Measurements from ENCODE around the gene PARVA. TPM values are rescaled to one million over a fixed set of nuclear protein-coding genes. Genes with fewer than 3 reads are reported as not detected.

The PARVA gene
- total and polyA plus RNA-seq, 3 donors from 2014 or later, result 18.7 to 23.7 (median 23.6) TPM

DNA sequence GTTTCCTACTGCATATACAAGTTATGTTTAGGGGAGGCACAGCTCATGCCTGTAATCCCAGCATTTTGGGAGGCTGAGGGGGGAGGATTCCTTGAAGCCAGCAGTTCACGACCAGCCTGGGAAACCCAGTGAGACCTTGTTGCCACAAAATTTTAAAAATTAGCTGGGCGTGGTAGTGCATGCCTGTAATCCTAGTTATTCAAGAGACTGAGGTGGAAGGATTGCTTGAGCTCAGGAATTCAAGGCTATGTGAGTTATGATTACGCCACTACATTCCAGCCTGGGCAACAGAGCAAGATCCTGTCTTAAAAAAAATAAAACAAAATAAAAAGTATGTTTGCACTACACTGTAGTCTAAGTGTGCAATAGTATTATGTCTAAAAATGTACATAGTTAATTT is 188.0 kb downstream of the PARVA start:
- TF ChIP-seq POLR2A (IDR thresholded peaks at IDR 0.05), result no peak
- TF ChIP-seq, protein P1, sequence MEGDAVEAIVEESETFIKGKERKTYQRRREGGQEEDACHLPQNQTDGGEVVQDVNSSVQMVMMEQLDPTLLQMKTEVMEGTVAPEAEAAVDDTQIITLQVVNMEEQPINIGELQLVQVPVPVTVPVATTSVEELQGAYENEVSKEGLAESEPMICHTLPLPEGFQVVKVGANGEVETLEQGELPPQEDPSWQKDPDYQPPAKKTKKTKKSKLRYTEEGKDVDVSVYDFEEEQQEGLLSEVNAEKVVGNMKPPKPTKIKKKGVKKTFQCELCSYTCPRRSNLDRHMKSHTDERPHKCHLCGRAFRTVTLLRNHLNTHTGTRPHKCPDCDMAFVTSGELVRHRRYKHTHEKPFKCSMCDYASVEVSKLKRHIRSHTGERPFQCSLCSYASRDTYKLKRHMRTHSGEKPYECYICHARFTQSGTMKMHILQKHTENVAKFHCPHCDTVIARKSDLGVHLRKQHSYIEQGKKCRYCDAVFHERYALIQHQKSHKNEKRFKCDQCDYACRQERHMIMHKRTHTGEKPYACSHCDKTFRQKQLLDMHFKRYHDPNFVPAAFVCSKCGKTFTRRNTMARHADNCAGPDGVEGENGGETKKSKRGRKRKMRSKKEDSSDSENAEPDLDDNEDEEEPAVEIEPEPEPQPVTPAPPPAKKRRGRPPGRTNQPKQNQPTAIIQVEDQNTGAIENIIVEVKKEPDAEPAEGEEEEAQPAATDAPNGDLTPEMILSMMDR (IDR thresholded peaks at IDR 0.05), result no peak
- DNase-seq, result no peak
- Histone ChIP-seq H3K4me1 (no peaks in the 10 kb centered on the region), H3K4me3 (no peak overlapping the region), H3K9me3 (no peaks in the 10 kb centered on the region), H3K27ac (no peak overlapping the region), H3K36me3 (ENCODE audit: low read depth, missing control alignments) (no peaks in the 10 kb centered on the region), H3K27me3 (no peaks in the 10 kb centered on the region)
- intact Hi-C loops (cut with DNase I; ENCODE audit: low total_unique reads), result no loop called here
- 77 to 78% methylated on average over 3 of the region's 3 CpGs for WGBS, 2 donors

DNA sequence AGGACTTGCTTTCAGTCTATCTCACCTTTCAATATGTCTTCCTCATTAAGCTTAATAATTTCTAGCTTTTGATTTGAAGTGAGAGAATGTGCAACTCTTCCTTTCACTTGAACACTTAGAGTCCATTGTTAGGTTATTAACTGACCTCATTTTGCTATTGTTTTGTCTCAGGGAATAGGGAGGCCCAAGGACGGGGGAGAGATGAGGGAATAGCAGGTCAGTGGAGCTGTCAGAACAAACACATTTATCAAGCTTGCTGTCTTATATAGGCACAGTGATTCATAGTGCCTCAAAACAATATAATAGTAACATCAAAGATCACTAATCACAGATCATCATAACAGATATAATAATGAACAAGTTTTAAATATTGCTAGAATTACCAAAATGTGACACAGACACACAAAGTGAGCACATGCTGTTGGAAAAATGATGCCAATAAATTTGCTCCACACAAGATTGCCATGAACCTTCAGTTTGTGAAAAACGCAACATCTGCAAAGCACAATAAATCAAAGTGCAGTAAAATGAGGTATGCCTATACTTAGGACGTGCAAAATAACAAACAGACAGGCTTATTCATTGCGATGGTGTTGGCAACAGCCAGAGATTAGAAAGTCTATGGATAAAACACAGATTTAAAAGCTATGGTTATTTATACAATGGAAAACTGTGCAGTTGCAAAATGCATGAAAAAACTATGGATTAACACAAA is 190.5 kb downstream of the PARVA start:
- H3K36me3 ChIP-seq (ENCODE audit: low read depth, missing control alignments), result no peaks in the 10 kb centered on the region
- 71 to 76% methylated on average over 4 of the region's 4 CpGs for WGBS, 2 donors
- DNase-seq, result no peak
- intact Hi-C loops (cut with DNase I; ENCODE audit: low total_unique reads), result no loop called here
- no peaks in the 10 kb centered on the region for H3K27me3 ChIP-seq
- H3K27ac ChIP-seq, result no peak overlapping the region
- TF ChIP-seq, protein P1 (IDR thresholded peaks at IDR 0.05), result no peak
- TF ChIP-seq POLR2A (IDR thresholded peaks at IDR 0.05), result no peak
- H3K4me1 ChIP-seq, result no peaks in the 10 kb centered on the region
- H3K9me3 ChIP-seq, result no peaks in the 10 kb centered on the region
- H3K4me3 ChIP-seq, result no peak overlapping the region

DNA sequence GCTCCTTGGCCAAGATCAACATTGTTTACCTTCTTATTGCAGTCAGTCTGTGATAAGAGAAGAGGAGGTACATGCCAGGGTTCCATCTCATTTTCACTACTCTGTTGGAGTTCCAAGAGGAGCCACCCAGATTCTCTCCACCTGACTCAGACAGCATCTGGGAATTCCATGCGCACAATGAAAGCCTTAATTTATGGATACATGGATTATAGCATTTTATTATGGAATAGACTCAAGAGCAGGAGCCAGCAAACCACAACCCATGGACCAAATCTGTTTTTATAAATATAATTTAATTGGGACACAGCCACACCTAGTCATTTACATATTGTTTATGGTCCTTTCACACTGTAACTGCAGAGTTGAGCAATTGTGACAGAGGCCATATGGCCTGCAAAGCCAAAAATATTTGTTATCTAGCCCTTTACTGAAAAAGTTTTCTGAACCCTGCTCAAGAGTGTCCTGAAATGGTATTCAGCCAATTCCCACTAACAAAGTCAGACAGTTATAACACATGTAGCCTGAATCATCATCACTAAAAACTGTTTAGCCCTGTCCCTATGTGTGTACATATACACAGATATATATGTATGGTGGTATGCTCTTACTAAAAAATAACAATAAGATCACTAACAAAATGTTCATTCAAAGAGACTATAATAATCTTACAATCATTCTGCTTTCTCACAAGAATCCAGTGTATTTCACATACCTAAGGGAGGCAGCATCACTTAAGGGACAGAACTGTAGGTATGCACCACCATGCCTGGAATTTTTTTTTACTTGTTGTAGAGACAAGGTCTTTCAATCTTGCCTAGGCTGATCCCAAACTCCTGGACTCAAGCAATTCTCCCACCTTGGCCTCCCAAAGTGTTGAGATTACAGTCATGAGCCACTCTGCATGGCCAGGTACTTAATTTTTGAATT is 192.4 kb downstream of the PARVA start:
- no peak for TF ChIP-seq POLR2A (IDR thresholded peaks at IDR 0.05)
- TF ChIP-seq, protein P1 (IDR thresholded peaks at IDR 0.05), result no peak
- H3K9me3 ChIP-seq, result no peaks in the 10 kb centered on the region
- WGBS, 2 donors, result 91 to 93% methylated on average over 1 of the region's 1 CpG
- DNase-seq, result no peak
- no peak overlapping the region for H3K4me3 ChIP-seq
- no peaks in the 10 kb centered on the region for H3K36me3 ChIP-seq (ENCODE audit: low read depth, missing control alignments)
- no peaks in the 10 kb centered on the region for H3K27me3 ChIP-seq
- no peak overlapping the region for H3K27ac ChIP-seq
- no peaks in the 10 kb centered on the region for H3K4me1 ChIP-seq
- intact Hi-C loops (cut with DNase I; ENCODE audit: low total_unique reads), result no loop called here

DNA sequence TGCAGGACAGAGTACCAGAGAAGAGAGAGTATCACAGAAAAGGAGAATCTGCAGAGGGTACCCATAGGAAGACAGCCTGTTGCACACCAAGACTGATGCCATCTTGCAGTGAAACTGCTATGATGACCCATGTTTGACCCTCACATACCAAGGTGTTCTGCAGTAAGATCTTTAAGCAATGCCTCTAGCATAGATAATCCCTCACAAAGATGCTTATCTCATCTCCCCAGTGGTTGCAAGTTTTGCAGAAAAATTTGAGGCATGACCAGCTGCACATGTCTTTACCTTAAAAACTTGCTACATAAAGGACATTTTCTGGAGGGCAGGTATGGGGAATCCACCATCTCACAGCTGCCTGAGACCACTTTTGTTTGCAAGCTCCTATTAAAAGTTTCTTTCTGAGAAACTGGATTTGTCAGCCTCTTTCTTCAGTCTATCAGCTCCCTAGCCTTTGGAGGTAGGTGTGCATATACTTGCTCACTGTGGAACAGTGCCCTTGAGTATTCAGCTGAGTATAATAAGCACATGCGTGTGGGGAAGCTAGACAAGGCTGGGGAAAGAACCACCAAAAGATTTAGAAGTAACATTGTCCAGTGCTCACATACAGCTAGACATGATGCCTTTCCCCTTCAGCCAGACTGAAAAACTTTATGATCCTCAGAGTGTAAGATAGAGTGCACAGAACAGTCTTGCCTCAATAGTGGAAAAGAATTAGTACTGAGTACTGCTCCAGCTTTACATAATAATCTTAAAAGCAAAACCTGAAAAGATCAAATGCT is 196.5 kb downstream of the PARVA start:
- intact Hi-C loops (cut with DNase I; ENCODE audit: low total_unique reads), result no loop called here
- 71 to 81% methylated on average over 1 of the region's 1 CpG for WGBS, 2 donors
- Histone ChIP-seq H3K4me1 (no peaks in the 10 kb centered on the region), H3K4me3 (no peak overlapping the region), H3K9me3 (no peaks in the 10 kb centered on the region), H3K36me3 (ENCODE audit: low read depth, missing control alignments) (no peaks in the 10 kb centered on the region), H3K27me3 (peaks cover 2% of the 10 kb centered on the region), H3K27ac (no peak overlapping the region)
- no peak for DNase-seq
- no peak for TF ChIP-seq POLR2A (IDR thresholded peaks at IDR 0.05)
- TF ChIP-seq, protein P1 (IDR thresholded peaks at IDR 0.05), result no peak
